Erythroblast (primary cell): ENCODE results near the gene PDE4D.

Experiments
- GATA1 ChIP-seq: IDR thresholded peaks from 2 replicates; pipeline ENCODE4 v1.6.1; 2011; ENCODE audit warnings: low read depth, mild to moderate bottlenecking, control low read depth, low read length, moderate library complexity
- POLR2A ChIP-seq: IDR thresholded peaks from 2 replicates; pipeline ENCODE4 v1.6.1; 2011; ENCODE audit warnings: mild to moderate bottlenecking, low read length

DNA sequence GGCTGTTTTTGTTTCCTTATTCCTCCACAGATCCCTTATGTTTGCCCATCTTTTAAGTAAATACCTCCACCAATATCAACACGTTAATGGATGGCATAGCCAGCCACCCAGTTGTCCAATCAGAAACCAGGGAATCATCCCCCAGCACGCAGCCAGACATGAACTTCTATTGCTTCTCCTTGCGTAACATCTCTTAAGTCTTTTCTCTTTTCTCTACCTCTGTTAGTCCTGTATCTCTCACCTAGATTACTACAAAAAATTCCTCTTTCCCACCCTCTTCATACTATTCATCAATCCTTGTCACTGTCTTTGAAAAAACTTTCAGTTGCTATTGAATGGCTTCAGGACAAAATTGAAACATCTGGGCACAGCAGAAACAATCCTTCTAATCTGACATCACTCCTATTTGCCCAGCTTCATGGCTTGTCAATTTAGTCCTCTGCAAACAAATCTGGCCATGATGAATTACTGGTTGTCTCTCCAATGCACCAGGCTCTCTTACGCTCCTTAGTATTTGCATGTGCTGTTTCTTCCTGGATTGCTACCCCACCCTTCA lies 961.4 kb downstream of the PDE4D start:
- TF ChIP-seq POLR2A = no peak
- no peak for TF ChIP-seq GATA1
